ENCODE data around the gene DOCK11. TPM values are rescaled to one million over a fixed set of nuclear protein-coding genes. Genes with fewer than 3 reads are reported as not detected.
"Not testable (repeated sequence)": the region's sequence is repeated elsewhere in the genome, so short reads cannot be mapped to it uniquely, and the experiment has no call there.

Gene DOCK11
- total RNA-seq, 1 experiment from 2014 or later, result 13.1 TPM

DNA sequence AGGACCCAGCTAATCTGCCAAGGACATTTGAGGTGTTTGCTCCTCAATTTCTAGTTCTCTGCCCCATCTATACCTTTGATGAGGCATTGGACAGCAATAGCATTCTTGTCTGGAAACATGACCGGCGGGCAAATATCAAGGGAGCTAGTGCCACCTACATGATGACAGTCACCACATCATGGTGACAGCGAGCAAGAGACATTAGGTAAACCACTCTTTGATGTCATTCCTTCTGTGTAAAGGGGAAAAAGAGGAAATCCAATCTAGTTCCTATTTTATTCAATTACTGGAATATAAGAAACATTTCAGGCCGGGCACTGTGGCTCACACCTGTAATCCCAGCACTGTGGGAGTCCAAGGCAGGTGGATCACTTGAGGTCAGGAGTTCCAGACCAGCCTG, 211.1 kb downstream of the DOCK11 start (continued):
- TF ChIP-seq, protein P1, sequence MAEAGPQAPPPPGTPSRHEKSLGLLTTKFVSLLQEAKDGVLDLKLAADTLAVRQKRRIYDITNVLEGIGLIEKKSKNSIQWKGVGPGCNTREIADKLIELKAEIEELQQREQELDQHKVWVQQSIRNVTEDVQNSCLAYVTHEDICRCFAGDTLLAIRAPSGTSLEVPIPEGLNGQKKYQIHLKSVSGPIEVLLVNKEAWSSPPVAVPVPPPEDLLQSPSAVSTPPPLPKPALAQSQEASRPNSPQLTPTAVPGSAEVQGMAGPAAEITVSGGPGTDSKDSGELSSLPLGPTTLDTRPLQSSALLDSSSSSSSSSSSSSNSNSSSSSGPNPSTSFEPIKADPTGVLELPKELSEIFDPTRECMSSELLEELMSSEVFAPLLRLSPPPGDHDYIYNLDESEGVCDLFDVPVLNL (CRISPR knock-in tag; IDR thresholded peaks at IDR 0.05; ENCODE audit: borderline replicate concordance, low read depth), result no peak
- TF ChIP-seq FOXP1 (CRISPR knock-in tag; IDR thresholded peaks at IDR 0.05; ENCODE audit: borderline replicate concordance), result no peak
- no peak for TF ChIP-seq SMAD4 (CRISPR knock-in tag; IDR thresholded peaks at IDR 0.05)
- TF ChIP-seq TEAD4 (CRISPR knock-in tag; IDR thresholded peaks at IDR 0.05), result no peak
- TF ChIP-seq GTF2I (CRISPR knock-in tag; conservative IDR thresholded peaks at IDR 0.05), result no peak
- TF ChIP-seq, protein P2, sequence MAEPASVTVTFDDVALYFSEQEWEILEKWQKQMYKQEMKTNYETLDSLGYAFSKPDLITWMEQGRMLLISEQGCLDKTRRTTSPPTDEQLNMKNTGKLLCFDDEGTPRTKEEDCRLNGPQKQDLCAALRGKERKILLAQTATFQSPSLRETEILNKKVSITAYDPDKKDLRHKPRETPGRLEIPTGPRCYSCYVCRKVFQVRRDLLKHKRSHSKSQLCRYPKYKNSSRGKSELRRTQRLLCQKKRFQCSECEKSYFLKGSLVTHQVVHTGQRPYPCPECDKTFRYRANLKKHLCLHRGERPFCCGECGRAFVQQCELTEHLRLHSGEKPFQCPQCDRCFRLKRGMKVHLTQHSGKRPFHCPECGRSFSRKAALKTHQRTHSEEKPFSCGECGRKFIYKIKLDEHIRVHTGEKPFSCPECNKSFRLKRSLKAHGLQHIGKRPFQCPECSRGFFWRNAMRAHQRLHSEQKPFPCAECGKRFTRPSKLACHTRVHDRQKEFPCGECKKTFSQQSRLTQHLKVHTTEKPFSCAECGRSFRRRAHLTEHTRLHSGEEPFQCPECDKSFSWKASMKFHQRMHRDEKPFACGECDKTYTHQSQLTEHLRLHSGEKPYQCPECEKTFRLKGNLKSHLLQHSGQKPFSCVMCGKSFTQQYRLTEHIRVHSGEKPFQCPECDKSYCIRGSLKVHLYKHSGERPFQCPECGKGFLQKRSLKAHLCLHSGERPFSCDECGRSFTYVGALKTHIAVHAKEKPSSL (CRISPR knock-in tag; conservative IDR thresholded peaks at IDR 0.05), result no peak

DNA sequence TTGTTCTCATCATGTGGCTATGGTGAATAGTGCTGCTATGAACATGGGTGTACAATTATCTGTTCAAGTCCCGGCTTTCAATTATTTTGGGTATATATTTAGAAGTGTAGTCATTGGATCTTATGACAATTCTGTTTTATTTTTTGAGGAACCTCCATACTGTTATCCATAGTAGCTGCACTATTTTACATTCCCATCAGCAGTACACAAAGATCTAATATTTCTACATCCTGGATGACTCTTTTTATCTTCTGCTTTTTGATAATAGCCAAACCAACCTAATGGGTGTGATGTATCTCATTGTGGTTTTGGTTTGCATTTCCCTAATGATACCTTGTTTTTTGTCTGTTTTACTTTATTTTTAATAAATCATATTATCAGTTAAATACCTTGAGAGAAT, 218.9 kb downstream of the DOCK11 start:
- no peak for ATAC-seq
- POLR2A ChIA-PET, result no interaction called here
- H3K4me1 Mint-ChIP-seq, result peaks cover 3% of the 10 kb centered on the region

DNA sequence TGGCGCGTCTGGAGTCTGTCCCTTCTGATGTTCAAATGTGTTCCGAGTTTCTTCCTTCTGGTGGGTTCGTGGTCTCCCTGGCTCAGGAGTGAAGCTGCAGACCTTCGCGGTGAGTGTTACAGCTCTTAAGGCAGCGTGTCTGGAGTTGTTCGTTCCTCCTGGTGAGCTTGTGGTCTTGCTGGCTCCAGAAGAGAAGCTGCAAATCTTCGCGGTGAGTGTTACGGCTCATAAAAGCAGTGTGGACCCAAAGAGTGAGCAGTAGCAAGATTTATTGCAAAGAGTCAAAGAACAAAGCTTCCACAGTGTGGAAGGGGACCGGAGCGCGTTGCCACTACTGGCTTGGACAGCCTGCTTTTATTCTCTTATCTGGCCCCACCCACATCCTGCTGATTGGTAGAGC, 220.3 kb downstream of the DOCK11 start:
- H3K36me3 Mint-ChIP-seq; CTCF ChIA-PET; DNase-seq (ENCODE audit: low spot score); POLR2A ChIA-PET; H3K4me3 Mint-ChIP-seq; ATAC-seq; H3K9me3 Mint-ChIP-seq; H3K27ac Mint-ChIP-seq: not testable (repeated sequence)
- Mint-ChIP-seq H3K27me3 (ENCODE audit: low read depth) (peaks cover 15% of the 10 kb centered on the region), H3K4me1 (peaks cover 12% of the 10 kb centered on the region)

More for the DNA sequence above, 218.9 kb downstream of the DOCK11 start:
- Mint-ChIP-seq H3K27me3 (ENCODE audit: low read depth) (peaks cover 13% of the 10 kb centered on the region), H3K9me3 (no peaks in the 10 kb centered on the region), H3K27ac (no peak overlapping the region), H3K36me3 (no peaks in the 10 kb centered on the region), H3K4me3 (no peak overlapping the region)
- no peak for DNase-seq (ENCODE audit: low spot score)
- TF ChIP-seq RORB (CRISPR knock-in tag; IDR thresholded peaks at IDR 0.05) (no peak), ZNF232 (CRISPR knock-in tag; IDR thresholded peaks at IDR 0.05) (no peak), FOXP1 (CRISPR knock-in tag; IDR thresholded peaks at IDR 0.05; ENCODE audit: borderline replicate concordance) (no peak), GTF2I (CRISPR knock-in tag; conservative IDR thresholded peaks at IDR 0.05) (no peak), ZNF416 (CRISPR knock-in tag; IDR thresholded peaks at IDR 0.05) (no peak), ZNF396 (CRISPR knock-in tag; IDR thresholded peaks at IDR 0.05; ENCODE audit: borderline replicate concordance) (no peak)
- TF ChIP-seq, protein P3, sequence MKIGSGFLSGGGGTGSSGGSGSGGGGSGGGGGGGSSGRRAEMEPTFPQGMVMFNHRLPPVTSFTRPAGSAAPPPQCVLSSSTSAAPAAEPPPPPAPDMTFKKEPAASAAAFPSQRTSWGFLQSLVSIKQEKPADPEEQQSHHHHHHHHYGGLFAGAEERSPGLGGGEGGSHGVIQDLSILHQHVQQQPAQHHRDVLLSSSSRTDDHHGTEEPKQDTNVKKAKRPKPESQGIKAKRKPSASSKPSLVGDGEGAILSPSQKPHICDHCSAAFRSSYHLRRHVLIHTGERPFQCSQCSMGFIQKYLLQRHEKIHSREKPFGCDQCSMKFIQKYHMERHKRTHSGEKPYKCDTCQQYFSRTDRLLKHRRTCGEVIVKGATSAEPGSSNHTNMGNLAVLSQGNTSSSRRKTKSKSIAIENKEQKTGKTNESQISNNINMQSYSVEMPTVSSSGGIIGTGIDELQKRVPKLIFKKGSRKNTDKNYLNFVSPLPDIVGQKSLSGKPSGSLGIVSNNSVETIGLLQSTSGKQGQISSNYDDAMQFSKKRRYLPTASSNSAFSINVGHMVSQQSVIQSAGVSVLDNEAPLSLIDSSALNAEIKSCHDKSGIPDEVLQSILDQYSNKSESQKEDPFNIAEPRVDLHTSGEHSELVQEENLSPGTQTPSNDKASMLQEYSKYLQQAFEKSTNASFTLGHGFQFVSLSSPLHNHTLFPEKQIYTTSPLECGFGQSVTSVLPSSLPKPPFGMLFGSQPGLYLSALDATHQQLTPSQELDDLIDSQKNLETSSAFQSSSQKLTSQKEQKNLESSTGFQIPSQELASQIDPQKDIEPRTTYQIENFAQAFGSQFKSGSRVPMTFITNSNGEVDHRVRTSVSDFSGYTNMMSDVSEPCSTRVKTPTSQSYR (CRISPR knock-in tag; IDR thresholded peaks at IDR 0.05), result no peak
- TF ChIP-seq, protein P4, sequence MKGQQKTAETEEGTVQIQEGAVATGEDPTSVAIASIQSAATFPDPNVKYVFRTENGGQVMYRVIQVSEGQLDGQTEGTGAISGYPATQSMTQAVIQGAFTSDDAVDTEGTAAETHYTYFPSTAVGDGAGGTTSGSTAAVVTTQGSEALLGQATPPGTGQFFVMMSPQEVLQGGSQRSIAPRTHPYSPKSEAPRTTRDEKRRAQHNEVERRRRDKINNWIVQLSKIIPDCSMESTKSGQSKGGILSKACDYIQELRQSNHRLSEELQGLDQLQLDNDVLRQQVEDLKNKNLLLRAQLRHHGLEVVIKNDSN (CRISPR knock-in tag; IDR thresholded peaks at IDR 0.05), result no peak
- TF ChIP-seq, protein P5, sequence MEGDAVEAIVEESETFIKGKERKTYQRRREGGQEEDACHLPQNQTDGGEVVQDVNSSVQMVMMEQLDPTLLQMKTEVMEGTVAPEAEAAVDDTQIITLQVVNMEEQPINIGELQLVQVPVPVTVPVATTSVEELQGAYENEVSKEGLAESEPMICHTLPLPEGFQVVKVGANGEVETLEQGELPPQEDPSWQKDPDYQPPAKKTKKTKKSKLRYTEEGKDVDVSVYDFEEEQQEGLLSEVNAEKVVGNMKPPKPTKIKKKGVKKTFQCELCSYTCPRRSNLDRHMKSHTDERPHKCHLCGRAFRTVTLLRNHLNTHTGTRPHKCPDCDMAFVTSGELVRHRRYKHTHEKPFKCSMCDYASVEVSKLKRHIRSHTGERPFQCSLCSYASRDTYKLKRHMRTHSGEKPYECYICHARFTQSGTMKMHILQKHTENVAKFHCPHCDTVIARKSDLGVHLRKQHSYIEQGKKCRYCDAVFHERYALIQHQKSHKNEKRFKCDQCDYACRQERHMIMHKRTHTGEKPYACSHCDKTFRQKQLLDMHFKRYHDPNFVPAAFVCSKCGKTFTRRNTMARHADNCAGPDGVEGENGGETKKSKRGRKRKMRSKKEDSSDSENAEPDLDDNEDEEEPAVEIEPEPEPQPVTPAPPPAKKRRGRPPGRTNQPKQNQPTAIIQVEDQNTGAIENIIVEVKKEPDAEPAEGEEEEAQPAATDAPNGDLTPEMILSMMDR (IDR thresholded peaks at IDR 0.05), result no peak
- CTCF ChIA-PET, result no interaction called here

DNA sequence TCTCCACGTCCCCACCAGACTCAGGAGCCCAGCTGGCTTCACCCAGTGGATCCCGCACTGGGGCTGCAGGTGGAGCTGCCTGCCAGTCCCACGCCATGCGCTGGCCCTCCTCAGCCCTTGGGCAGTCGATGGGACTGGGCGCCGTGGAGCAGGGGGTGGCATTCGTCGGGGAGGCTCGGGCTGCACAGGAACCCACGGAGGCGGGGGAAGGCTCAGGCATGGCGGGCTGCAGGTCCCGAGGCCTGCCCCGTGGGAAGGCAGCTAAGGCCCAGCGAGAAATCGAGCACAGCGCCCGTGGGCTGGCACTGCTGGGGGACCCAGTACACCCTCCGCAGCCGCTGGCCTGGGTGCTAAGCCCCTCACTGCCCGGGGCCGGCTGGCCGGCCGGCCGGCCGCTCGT, 221.2 kb downstream of the DOCK11 start:
- Mint-ChIP-seq H3K4me1 (peaks cover 14% of the 10 kb centered on the region), H3K27me3 (ENCODE audit: low read depth) (peaks cover 23% of the 10 kb centered on the region)
- CTCF ChIA-PET; H3K9me3 Mint-ChIP-seq; H3K27ac Mint-ChIP-seq; H3K4me3 Mint-ChIP-seq; DNase-seq (ENCODE audit: low spot score); ATAC-seq; POLR2A ChIA-PET; H3K36me3 Mint-ChIP-seq: not testable (repeated sequence)
